Chondrocyte (in vitro differentiated cells): Measurements from ENCODE around the gene WNT7A. TPM values are rescaled to one million over a fixed set of nuclear protein-coding genes. Genes with fewer than 3 reads are reported as not detected.

Source experiments
- DNase-seq: peaks from one replicate; pipeline ENCODE4 v3.0.0; 2021; ENCODE audit warnings: mixed read lengths, low spot score
- H3K27ac Mint-ChIP-seq: one replicate; pipeline ENCODE4 v1.8.0; 2021; ENCODE audit warnings: mild to moderate bottlenecking, moderate library complexity, mixed read lengths; ENCODE audit not compliant: unreplicated experiment
- H3K27me3 Mint-ChIP-seq: 2 replicates; pipeline ENCODE4 v1.8.0; 2021; ENCODE audit warnings: low read depth, mixed read lengths
- H3K36me3 Mint-ChIP-seq: 2 replicates; pipeline ENCODE4 v1.8.0; 2021; ENCODE audit warnings: low read depth, mixed read lengths
- H3K4me1 Mint-ChIP-seq: 2 replicates; pipeline ENCODE4 v1.8.0; 2021; ENCODE audit warnings: low read depth, mild to moderate bottlenecking, mixed read lengths
- H3K4me3 Mint-ChIP-seq: one replicate; pipeline ENCODE4 v1.8.0; 2021; ENCODE audit warnings: mild to moderate bottlenecking, moderate library complexity, mixed read lengths; ENCODE audit not compliant: unreplicated experiment
- H3K9me3 Mint-ChIP-seq: 2 replicates; pipeline ENCODE4 v1.8.0; 2021; ENCODE audit warnings: low read depth, mixed read lengths
- total RNA-seq: library from RNA; stranded (reverse); gene quantifications from 3 replicates; pipeline ENCODE4 v1.2.1, GENCODE V29; 2021
- TF ChIP-seq, protein P1 (sequence below): fragments of 200-600 bp; sonication (generic); IDR thresholded peaks from 2 replicates; pipeline ENCODE4 v1.5.0; 2021; ENCODE audit warnings: antibody characterized with exemption, mild to moderate bottlenecking, moderate library complexity

The WNT7A gene
- total RNA-seq, 1 donor from 2014 or later: not detected

GRCh38 chr3:13782501-13782900, 97.4 kb downstream of the WNT7A start:
- Mint-ChIP-seq H3K9me3 (no peaks in the 10 kb centered on the region), H3K4me1 (no peaks in the 10 kb centered on the region), H3K27ac (no peak overlapping the region), H3K4me3 (no peak overlapping the region), H3K27me3 (peaks cover 20% of the 10 kb centered on the region), H3K36me3 (no peaks in the 10 kb centered on the region)
- no peak for DNase-seq
- TF ChIP-seq, protein P1, sequence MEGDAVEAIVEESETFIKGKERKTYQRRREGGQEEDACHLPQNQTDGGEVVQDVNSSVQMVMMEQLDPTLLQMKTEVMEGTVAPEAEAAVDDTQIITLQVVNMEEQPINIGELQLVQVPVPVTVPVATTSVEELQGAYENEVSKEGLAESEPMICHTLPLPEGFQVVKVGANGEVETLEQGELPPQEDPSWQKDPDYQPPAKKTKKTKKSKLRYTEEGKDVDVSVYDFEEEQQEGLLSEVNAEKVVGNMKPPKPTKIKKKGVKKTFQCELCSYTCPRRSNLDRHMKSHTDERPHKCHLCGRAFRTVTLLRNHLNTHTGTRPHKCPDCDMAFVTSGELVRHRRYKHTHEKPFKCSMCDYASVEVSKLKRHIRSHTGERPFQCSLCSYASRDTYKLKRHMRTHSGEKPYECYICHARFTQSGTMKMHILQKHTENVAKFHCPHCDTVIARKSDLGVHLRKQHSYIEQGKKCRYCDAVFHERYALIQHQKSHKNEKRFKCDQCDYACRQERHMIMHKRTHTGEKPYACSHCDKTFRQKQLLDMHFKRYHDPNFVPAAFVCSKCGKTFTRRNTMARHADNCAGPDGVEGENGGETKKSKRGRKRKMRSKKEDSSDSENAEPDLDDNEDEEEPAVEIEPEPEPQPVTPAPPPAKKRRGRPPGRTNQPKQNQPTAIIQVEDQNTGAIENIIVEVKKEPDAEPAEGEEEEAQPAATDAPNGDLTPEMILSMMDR: no peak

DNA sequence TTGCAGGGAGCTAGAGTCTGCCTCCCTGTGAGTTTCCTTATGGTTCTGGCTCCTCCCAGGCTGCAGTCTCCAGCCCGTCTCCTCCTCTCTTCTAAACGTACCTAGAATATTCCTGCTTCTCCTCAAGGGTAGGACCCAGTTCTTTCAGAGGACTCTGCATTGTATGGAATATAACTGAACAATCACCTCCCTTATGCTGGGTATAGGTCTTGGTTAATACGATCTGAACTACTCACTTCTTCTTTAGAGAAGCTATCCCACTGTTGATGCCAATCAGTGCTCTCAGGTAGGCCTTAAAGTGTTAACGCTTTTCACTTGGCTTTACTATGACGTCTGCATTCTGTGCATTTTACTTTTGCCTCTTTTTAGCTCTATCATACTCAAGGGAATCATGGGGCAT, 98.5 kb downstream of the WNT7A start:
- Mint-ChIP-seq H3K4me1 (no peaks in the 10 kb centered on the region), H3K9me3 (no peaks in the 10 kb centered on the region), H3K4me3 (no peak overlapping the region), H3K27ac (no peak overlapping the region), H3K27me3 (peaks cover 22% of the 10 kb centered on the region), H3K36me3 (no peaks in the 10 kb centered on the region)
- TF ChIP-seq, protein P1: no peak
- no peak for DNase-seq

GRCh38 chr3:13780432-13781176, 99.3 kb downstream of the WNT7A start:
- no peaks in the 10 kb centered on the region for H3K36me3 Mint-ChIP-seq
- H3K27me3 Mint-ChIP-seq: peaks cover 23% of the 10 kb centered on the region
- H3K4me3 Mint-ChIP-seq: no peak overlapping the region
- H3K4me1 Mint-ChIP-seq: no peaks in the 10 kb centered on the region
- H3K27ac Mint-ChIP-seq: no peak overlapping the region
- TF ChIP-seq, protein P1: no peak
- peak; percentile 47 for DNase-seq
- H3K9me3 Mint-ChIP-seq: no peaks in the 10 kb centered on the region

DNA sequence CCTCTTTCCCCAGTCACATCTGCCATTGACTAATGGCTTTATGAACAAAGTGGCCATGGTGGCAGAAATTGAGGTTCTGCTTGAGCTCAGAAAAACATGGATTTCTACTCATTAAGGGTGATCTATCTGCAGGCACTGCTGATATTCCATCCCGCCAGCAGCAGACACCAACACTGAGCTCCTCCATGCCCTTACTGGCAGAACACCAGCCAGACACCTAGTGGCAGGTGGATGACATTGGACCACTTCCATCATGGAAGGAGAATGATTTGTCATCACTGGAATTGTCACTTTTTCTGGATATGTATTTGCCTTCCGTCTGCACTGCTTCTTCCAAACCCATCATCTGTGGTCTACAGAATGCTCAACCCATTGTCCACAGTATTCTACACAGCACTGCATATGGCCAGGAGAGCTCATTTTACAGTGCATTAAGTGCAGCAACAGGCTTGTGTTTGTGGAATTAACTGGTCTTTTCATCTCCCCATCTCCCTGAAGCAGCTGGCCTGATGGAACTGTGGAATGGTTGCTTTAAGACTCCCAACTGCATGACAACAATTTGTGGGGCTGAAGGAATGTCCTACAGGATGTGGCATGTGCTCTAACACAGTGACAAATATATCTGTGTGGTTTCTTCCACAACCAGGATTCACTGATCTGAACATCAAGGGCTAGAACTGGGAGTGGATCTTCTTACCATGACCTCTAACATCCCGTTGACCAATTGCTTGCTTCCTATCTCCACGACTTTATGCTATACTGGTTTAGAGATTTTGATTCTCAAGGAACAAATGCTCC, 103.4 kb downstream of the WNT7A start:
- no peak for DNase-seq
- H3K4me1 Mint-ChIP-seq: no peaks in the 10 kb centered on the region

More for the DNA sequence above, 103.4 kb downstream of the WNT7A start:
- no peaks in the 10 kb centered on the region for H3K9me3 Mint-ChIP-seq
- no peak overlapping the region for H3K27ac Mint-ChIP-seq
- H3K27me3 Mint-ChIP-seq: peaks cover 8% of the 10 kb centered on the region
- no peaks in the 10 kb centered on the region for H3K36me3 Mint-ChIP-seq
- TF ChIP-seq, protein P1: no peak
- H3K4me3 Mint-ChIP-seq: no peak overlapping the region
